NCI-H2107 (cell line): Measurements from ENCODE around the gene NMU.
"Not testable (repeated sequence)": the region's sequence is repeated elsewhere in the genome, so short reads cannot be mapped to it uniquely, and the experiment has no call there.

ENCODE experiments used
- DNase-seq: peaks from one replicate; lab custom pipeline; 2025; lab: John Stamatoyannopoulos, UW

NMU gene

GRCh38 chr4:55560096-55560495 lies 76.0 kb downstream of the NMU start:
- DNase-seq, result no peak

DNA sequence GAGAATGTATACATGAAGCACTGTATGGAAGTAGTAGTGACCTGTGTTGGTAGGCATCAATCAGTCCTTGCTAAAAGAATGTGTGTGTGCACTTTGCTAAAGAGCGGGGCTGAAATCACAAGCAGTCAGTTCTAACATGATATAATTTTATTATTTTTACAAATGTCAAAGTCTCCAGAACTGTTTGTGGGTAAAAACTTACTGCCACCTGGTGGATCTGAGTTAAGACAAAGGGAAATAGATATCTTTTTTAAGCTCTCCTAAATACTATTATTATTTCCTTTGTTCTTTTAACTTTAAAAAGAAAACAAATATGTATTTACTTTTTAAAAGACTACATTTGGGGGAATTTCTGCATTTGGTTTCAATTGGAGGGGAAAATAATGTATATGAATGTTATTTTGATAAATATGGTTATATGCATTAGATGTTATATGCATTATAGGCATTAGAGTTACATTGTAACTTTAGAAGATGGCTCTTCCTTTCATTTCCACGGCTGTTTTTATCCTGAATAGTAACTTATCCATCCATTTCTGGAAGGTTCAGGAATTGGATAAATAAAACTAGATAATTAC lies 81.6 kb downstream of the NMU start:
- no peak for DNase-seq

DNA sequence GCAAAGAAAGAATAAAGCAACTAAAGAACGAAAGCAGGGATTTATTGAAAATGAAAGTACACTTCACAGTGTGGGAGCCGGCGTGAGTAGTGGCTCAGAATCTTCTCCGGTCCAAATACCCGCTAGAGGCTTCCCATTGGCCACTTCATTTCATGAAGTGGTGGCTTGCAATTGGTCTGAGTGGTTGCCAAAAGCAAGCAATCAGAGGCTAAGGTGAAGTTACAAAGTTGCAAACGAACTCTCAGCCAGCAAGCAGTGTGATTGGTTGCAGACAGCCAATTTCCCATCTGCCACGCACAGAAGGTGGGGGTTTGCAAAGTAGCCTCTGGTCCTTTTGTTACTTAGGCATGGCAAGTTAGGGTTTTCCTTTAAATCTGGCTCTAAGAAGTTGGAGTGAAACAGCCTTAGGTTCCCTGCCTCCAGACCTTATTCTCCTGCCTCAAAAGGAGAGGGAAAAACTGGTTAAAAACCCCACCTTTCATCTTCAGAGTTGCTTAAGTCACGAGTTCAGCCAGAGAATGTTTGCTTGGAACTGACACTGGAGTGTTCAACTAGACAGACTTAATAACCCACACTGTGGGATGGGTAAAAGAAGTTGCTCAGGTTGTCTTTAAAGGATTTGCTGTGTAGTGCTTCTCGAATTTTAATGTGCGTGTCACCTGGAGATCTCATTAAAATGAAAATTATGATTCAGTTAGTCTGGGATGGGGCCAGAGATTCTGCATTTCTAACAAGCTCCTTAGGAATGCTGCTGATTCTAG lies 82.5 kb downstream of the NMU start:
- no peak for DNase-seq

DNA sequence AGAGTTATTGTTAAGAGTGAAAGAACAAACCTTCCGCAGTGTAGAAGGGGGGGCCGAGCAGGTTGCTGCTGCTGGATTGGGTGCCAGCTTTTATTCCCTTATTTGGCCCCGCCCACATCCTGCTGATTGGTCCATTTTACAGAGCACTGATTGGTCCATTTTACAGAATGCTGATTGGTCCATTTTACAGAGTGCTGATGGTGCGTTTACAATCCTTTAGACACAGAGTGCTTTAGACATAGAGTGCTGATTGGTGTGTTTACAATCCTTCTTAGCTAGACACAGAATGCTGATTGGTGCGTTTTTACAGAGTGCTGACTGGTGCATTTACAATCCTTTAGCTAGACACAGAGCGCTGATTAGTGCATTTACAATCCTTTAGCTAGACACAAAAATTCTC lies 84.1 kb downstream of the NMU start:
- DNase-seq, result not testable (repeated sequence)

DNA sequence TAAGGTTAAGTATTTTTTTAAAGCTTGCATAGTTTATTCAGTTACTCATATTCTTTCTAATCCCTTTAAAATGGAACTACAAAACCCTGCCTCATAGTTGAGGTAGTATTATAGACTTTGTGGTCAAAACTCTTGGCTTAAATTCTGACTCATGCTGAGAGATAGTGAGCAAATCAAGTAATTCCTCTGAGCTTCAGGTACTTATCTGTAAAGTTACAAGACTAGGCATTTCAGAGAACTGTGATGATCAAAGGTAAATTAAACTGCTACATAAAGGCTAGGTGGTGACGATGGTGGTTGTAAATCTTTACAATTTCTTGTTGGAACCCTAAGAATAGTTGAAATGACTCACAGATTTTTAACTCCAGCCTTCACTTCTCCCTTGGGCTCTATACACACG lies 86.2 kb downstream of the NMU start:
- no peak for DNase-seq

GRCh38 chr4:55547918-55548317 lies 88.2 kb downstream of the NMU start:
- DNase-seq, result no peak

DNA sequence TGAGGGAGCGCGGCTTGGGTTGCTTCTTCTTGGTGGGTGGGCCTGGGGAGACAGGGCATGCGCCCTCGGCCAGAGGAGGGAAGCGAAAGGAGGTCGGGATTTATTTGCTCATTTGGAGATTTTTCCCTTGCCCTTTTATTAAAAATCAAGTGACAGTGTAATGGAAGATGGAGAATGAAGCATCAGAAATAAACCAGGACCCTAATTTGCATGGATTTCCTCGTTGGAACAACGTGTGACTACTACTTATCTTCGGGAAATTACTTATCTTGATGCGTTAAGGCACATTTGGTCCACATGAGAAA lies 88.7 kb downstream of the NMU start:
- DNase-seq, result no peak

DNA sequence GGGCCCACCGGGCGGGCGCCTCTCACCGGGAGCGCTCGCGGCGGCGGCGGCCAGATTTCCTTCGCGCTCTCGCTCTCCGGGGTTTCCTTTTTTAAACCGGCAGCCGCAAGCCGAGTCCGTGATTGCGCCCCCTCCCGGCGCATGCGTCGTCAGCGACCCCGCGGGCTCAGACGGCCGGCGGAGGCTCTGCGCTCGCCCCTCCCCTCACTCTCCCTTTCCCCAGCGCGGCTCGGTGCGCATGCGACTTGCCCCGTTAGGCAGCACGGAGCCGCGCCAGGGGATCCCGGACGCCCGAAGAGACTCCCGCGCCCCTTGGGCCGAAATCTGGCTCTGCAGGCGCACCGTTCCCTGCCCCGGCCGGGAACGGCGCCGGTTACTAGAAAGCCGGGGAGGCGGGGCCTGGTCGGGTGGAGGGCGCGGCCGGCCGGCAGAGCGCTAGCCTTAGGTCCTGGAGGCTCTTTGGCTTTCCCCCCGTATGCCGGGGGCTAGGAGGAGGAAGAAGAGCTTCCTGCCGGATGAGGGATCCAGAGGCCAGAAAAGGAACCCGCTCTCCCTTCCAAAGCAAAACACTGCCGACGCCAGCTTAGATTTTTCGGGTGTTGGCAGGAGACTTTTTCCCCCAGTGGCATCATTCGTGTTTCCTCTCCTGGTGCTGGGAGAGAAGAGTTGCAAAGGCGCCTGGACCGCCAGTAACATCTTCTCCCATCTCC lies 89.2 kb downstream of the NMU start, which contains the start of gene CLOCK:
CLOCK (minus strand) TSS at position 154 of the 710 bp plus-strand sequence. CDS start 64,124 bp downstream, outside the sequence.
- peak; percentile 65 for DNase-seq

DNA sequence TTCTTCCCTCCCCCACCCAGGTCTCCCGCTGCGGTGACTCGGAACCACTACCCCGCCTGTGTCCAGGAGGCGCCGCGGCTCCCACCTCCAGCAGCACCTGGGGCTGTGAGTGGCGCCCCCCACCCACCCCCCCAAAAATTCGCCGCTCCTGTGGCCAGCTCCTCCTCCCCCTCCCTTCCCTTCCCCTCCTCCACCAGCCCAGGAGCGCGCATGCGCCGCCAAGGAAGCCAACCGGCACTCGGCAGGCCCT lies 89.7 kb downstream of the NMU start:
- no peak for DNase-seq

DNA sequence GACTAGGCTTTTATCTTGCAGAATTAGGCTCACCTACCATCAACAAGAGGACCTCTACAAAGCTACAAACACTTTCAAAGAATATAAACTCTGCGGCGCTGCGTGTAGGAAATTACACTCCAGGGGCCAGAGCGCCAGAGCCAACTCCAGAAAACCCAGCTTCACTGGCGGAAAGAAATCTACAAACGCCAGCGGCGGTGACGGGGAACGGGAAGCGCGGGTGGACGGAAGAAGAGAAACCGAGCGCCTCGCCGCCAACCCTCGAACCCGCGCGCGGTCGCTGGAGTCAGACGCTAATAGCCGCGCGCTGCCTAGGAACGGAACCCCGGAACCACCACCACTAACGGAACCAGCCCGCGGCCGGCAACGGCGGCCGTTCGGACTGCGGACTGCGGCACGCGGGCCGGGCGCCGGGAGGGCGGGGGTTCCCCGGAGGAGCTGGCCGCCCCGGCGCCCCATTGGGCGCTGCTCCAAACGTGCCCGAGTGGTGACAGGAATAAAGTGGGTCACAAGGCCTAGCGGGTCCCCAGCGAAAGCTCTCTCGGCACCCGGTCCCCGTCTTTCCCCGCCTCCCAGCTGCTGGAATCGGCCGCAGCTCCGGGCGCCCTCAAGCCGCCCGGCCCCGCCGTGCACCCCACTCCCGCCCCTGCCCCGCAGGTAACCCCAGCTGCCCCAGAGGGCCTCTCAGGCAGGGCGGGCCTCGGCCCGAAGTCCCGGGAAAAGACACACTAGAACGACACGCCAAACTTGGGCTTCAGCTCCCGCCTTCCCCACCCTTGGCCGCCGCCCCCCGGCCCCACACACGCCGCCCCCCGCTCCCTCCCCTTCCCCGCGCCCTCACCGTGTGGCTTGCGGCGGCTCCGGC lies 90.2 kb downstream of the NMU start:
- DNase-seq, result peak; percentile 13
